ENCODE data around the gene SON.

DNA sequence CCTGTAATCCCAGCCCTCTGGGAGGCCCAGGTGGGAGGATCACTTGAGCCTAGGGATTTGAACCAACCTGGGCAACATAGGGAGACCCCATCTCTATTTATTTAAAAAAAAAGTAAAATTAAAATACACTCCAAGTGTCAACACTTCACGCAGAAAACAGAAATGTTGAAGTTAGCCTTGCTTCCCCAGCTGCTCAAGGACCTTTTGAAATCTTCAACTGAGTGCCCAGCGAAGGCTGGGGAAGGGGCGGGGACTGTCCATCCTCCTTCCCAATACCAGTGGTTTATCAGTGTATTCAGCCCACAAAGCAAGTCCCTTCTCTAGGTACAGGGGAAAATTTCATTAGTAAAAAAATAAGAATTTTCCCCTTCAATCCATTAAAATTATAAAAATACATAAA is 49.1 kb upstream of the SON start:
- TF ChIP-seq ZNF274 (IDR thresholded peaks at IDR 0.05; ENCODE audit: low read depth, low read length) (no peak), YY1 (IDR thresholded peaks at IDR 0.05; ENCODE audit: insufficient read depth, insufficient read length) (no peak), SUZ12 (IDR thresholded peaks at IDR 0.05; ENCODE audit: extremely low read depth, insufficient read depth, insufficient read length) (no peak)
